Parietal lobe (tissue), 1 donor: ENCODE data around the gene CYB5R2. TPM values are rescaled to one million over a fixed set of nuclear protein-coding genes. Genes with fewer than 3 reads are reported as not detected.

Source experiments
- total RNA-seq: library from RNA; depleted of rRNA; stranded (reverse); fragments of >200 nt; gene quantifications from one replicate; pipeline ENCODE4 v1.2.3, GENCODE V29; 2014

The CYB5R2 gene
- total RNA-seq, result 1.6 TPM

GRCh38 chr11:7672960-7673723 lies at the start of gene CYB5R2:
Gene CYB5R2 (minus strand): TSS chr11:7673500. CDS start chr11:7672825, 675 bp downstream.

GRCh38 chr11:7706377-7706776 lies 33.1 kb upstream of the CYB5R2 start, which contains the start of gene OVCH2:
Gene OVCH2 (minus strand): TSS chr11:7706477. CDS start chr11:7706394, 83 bp downstream.

Other genes with a start within 250 kb of the CYB5R2 start
- 0.94 TPM for gene OLFML1, start 188.0 kb downstream of the CYB5R2 start, total RNA-seq
- 15.0 TPM for gene PPFIBP2, start 159.5 kb downstream of the CYB5R2 start, total RNA-seq
- gene OVCH2, start 33.0 kb upstream of the CYB5R2 start, total RNA-seq, result not detected
- gene OR5P2, start 123.4 kb upstream of the CYB5R2 start, total RNA-seq, result not detected
- gene OR5P3, start 157.3 kb upstream of the CYB5R2 start, total RNA-seq, result not detected